NCI-H146 treated with DMSO at 0.1 percent for 48 hours (cell line): ENCODE measurements around the gene ECE1.

Source experiments
- DNase-seq: peaks from one replicate; lab custom pipeline; 2025; ENCODE audit not compliant: unreplicated experiment; lab: John Stamatoyannopoulos, UW

Gene ECE1

DNA sequence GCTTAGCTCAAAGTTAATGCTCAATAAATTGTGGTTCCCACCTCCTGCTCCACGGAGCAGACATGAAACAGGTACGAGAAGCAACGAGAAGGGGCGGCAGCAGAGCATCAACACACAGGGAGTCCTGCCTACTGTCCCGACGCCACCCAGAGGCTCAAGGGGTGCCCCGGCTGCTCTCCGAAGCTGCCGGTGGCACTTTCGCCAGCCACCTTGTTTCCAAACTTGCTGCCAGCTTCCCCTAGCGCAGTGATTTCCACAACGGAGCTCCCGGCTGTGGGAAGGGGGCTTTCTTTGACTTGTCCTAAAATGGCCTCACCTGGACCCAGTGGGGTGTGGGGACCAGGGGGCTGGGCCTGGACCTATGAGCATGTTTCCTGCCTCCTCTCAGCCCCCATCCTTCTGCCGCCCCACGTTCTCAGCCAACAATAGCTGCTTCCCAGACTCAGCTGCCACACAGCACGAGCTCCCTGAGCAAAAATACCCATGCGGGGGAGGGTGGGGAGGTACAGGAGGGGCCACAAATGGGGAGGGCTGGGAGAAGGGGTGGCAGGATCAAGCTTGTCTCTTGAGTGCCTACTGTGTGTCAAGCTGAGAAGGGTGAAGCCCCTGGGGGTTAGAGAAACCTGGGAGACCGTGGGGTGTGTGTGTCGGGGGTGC lies 35.6 kb upstream of the ECE1 start:
- DNase-seq: no peak

DNA sequence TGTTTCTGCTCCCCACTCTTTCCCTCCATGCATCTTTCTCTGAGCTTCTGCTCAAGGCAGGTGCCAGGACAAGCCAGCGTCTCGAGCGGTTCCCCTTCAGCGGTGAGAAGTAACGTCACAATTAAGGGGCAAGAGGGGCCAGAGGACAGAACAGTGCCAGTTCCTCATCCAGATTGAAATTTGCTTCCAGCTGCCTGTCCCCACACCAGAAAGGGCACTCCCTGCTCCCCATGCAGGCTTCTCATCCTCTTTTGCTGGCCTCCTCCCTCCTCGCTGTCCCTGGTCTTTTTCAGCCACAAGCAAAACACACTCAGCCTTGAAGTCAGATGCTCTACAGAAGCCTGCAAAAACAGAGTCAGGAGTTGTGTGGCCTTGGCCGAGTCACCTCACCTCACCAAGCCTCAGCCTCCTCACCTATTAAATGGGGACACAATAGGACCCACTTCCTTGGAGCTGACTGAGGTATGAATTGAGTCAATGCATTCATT lies 35.0 kb upstream of the ECE1 start:
- no peak for DNase-seq

DNA sequence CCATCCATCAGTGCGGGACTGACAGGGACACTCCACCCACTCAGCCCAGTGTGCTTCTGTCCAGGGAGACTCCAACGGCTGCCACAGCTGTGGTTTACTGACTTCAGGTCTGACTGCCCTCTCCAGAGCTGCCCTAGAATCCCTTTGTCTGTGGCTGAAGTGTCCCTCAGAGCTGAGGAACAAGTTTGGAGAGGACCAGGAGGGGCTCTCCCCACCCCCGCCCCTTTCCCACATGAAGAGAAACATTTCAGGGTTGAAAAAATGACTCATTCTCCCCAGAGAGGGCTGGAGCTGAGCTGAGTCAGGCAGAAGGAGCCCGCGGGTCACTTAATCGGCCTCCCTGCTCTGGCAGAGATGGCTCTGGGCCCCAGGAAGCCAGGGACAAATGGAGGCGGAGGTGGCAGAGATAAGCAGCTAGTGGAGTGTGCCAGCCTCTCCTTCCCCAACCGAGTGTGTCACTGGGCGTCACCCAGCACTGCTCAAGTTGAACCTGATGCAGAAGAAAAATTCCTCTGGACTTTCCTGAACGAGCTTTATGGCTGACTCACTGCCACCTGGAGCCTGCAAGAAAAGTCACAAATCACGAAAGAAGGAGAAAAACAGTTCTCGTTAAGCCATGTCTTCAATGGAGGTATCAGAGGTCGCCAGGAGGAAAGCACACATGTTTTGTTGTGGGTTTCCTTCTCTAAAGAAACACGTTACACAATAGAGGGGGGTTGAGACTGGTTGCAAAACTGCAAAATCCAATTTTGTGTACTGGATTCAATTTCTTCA lies 34.3 kb upstream of the ECE1 start:
- no peak for DNase-seq

- no peak for DNase-seq
These were observed 32.8 kb upstream of the ECE1 start for GRCh38 chr1:21323091-21323490.

DNA sequence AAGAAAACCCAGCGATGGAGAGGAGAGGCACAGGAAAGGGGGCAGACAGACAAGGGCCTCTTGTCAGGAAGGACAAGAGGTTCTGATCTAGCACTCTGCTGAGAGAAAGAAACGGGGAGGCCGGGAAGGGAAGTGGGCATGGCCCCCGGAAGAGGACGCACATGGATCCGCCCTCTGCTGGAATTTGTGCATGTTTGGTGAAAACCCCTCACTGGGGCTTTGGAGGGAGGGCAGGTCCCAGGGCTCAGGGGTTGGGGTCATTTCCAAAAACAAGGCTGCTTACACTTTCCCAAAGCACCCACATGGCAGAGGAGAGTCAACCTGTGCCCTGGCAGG lies 32.4 kb upstream of the ECE1 start:
- DNase-seq: no peak

DNA sequence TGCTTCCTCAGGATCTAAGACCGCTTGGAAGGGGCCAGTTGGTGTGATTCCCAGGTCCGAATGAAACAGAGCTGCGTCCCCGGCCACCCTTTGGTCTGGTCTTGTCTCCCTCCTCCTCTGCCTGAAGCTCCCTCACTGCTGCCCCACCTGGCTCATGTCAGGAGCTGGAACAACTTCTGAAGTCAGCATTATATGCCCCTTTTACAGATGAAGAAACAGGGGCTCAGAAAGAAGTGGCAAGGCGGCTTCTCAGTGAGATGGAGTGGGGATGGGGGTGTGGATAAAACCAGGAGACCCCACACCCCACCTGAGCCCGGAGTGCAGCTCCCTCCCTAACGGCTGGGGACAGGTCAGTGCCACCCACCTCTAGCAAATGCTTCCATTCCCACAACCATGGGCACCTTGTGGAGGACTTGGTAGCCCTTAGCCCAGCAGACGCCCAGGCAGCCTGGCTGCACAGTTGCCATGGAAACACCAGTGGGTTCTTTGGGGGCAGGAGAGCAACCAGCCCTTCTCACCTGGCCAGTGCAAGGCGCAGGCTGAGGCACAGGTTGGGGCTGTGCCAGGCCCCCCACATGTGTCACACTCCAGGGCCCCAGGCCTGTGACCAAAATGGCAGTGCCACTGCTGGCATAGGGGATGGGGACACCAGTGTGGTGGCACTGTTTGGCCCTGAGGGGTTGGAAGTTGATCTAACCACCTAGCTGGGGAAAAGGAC lies 31.9 kb upstream of the ECE1 start:
- DNase-seq: no peak

- no peak for DNase-seq
These were observed 30.3 kb upstream of the ECE1 start for GRCh38 chr1:21320410-21321108.

DNA sequence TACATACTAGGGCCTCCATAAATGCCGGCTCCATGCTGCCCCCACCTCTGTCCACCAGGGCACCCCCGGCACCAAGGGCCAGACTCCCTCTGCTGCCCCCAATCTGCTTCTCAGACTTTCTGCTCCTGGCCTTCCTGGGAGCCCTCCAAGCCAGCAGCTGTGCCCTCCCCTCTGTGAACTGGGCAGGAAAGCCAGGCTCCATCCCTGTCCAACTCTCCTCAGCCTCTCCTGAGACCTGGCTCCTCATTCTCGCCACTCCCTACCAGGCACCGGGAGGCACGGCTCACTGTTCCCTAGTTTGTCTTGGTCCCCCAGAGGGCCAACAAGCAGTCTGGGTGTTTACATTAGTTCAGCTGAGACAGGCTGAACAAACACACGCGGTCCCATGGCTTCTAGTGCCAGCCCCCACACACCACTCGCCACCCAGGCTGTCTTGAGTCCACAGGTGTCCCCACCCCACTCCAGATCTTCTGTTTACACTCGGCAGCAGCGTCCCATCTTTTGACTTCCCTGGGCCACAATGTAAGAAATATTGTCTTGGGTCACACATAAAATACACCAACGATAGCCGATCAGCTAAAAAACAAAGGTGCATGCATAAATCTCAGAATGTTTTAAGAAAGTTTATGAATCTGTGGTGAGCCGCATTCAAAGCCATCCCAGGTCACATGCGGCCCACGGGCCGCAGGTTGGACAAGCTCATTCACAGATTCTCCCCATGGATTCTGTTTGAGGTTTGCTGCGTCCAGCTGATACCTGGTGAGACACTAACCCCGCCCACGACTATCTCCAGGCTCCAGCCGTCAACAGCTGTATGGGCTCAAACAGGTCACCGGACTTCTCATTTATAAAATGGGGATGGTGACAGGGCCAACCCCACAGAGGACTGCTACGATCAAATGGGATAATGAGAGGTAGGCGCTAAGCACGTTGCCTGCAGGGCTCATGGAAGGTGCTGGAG lies 29.5 kb upstream of the ECE1 start:
- DNase-seq: no peak

- DNase-seq: no peak
These were observed 28.5 kb upstream of the ECE1 start for GRCh38 chr1:21318714-21319159.

- no peak for DNase-seq
These were observed 27.9 kb upstream of the ECE1 start for GRCh38 chr1:21318057-21318713.

DNA sequence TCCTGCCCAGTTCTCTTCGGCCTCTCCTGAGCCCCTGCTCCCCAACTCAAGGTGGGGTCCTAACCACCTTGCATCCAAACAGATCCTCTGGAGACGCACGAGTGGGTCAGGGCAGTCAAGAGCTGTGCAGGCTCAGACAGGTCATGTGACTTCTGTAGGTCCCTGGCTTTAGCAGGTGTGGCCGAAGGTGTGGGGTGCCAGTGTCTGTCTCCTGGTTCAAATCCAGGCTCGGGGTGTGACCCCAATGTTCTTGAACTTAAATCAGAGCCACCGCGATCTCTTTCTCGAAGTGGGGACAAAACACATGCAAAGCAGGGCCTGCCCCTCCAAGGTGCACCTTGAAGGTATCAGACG lies 27.4 kb upstream of the ECE1 start:
- no peak for DNase-seq

DNA sequence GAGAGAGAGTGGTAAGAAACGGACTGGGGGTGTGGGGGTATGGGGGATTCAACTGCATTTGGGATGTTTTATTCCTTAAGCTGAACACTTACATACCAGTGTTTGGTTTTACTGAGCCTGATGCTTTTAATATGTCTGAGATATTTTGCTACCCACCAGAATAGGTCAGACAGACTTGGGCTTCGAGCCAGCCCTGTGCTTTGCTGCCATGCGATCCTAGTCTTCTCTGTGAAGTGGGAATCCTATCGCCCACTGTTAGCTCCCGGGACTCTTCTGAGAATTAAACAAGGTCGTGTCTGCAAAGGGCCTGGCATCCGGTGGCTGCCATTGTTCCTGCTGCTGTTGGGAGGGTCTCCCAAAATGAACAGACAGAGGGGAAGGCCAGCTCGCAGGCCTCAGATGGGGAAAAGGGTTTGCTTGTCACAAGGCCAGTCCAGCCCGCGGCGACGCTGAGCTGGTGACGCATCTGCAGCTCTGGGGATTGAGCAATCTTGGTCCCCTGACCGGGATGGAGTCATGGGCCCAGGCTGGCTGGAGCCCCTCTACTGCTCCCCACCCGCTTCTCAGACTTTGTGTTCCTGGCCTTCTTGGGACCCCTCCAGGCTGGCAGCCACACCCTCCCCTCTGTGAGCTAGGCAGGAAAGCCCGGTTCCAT lies 26.9 kb upstream of the ECE1 start:
- DNase-seq: no peak

DNA sequence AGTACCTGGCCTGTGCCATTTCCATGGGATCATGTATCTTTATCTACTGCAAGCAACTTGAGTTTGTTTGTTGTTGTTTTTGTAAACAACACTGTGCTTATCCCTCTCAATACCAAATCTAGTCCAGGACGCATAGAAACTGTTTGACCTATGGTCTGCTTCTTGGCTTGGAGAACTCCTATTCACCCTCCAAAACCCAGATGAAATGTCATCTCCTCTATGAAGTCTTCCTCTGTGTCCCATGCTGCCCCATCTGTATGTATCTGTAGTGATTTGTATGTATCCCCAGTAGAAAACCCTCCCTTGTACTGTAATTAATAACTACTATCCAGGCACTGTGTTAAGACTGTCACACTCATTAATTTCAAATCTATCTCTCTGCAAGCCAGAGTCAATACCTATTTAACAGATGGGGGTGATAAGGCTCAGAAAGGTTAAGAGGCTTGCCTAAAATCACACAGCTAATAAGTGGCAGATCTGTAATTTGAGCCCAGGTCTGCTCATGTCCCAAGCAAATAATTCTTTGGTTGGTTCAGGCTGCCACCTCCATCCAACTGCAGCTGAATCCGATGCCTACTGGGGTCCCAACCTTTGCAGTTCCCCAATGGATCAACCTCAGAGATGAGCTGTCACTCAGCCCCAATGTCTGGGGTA lies 24.6 kb upstream of the ECE1 start:
- DNase-seq: no peak

- no peak for DNase-seq
These were observed 23.8 kb upstream of the ECE1 start for GRCh38 chr1:21313886-21314721.

GRCh38 chr1:21313203-21313885 lies 23.1 kb upstream of the ECE1 start:
- no peak for DNase-seq

- no peak for DNase-seq
These were observed 22.2 kb upstream of the ECE1 start for GRCh38 chr1:21312407-21312992.

- DNase-seq: no peak
These were observed 20.8 kb upstream of the ECE1 start for GRCh38 chr1:21311016-21311415.
